22Rv1 (cell line): ENCODE results near the gene MRPL21.

ENCODE experiments used
- ZFX ChIP-seq: fragments of 450-650 bp; IDR thresholded peaks from 2 replicates; pipeline ENCODE4 v1.6.1; 2017; ENCODE audit warnings: antibody characterized with exemption, borderline replicate concordance
- TF ChIP-seq, protein P1 (sequence below): fragments of 450-650 bp; IDR thresholded peaks from 2 replicates; pipeline ENCODE4 v1.5.1; 2017; ENCODE audit warnings: mild to moderate bottlenecking

DNA sequence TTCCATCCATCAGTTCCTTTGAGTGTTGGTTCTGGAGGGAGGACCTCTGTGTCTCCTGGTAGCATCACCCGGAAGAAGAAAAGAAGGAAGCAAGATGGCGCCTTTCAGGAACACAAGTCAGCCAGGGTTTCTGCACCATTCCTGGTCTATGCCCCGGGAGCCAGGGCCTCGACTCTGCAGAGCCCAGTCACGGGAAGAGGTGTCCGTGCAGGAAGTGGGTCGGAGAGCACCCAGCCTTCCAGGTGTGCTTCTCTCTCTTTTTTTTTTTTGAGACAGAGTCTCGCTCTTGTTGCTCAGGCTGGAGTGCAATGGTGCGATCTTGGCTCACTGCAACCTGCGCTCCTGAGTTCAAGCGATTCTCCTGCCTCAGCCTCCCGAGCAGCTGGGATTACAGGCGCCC is 21.2 kb downstream of the MRPL21 start:
- TF ChIP-seq, protein P1, sequence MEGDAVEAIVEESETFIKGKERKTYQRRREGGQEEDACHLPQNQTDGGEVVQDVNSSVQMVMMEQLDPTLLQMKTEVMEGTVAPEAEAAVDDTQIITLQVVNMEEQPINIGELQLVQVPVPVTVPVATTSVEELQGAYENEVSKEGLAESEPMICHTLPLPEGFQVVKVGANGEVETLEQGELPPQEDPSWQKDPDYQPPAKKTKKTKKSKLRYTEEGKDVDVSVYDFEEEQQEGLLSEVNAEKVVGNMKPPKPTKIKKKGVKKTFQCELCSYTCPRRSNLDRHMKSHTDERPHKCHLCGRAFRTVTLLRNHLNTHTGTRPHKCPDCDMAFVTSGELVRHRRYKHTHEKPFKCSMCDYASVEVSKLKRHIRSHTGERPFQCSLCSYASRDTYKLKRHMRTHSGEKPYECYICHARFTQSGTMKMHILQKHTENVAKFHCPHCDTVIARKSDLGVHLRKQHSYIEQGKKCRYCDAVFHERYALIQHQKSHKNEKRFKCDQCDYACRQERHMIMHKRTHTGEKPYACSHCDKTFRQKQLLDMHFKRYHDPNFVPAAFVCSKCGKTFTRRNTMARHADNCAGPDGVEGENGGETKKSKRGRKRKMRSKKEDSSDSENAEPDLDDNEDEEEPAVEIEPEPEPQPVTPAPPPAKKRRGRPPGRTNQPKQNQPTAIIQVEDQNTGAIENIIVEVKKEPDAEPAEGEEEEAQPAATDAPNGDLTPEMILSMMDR: no peak
- TF ChIP-seq ZFX: no peak
